ENCODE measurements around the gene EDRF1.

Gene EDRF1

GRCh38 chr10:125788156-125789034 lies 68.9 kb downstream of the EDRF1 start:
- DNase-seq: no peak

DNA sequence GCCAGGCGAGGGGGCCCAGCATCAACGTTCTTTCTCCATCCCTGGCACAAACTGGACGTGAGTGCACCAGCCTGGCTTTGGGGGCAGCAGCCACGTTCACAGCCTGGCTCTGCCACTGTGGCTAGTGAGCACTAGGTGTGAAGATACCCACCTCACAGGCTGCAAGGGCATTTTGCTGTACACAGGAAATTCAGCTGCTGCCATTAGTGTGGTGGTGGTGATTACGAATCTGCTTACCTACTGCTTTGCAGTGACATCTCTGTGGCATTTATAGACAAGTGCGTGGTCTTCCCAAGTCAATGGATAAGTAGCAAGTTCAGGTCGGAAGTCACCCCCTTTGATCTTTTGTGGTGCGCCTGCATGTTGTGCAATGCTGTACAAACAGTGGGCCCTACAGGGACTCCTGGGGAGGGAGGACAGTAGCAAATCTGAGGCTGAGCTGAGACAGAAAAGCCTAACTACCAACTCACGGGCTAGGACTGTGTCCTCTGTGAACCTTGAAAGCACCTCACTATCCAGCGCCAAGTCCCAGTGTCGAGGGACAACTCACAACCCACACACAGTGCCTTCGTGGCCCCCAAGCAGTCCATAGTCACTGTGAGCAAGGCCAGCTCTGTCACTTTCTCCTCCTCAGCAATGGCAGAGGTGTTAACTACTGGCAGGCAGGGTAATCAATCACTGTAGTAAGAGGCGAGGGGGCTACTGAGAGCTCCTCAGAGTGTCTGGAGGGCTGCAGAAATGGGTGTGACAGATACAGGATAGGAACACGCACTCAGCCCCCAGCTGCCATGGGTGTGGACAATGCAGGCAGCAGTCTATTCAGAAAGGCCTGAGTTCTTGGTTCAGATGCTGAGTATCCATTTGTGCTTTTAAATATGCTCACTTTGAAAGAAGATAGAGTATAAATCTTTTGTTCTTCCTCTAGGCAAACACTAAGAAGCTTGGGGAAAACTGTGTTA lies 73.1 kb downstream of the EDRF1 start:
- DNase-seq: no peak

DNA sequence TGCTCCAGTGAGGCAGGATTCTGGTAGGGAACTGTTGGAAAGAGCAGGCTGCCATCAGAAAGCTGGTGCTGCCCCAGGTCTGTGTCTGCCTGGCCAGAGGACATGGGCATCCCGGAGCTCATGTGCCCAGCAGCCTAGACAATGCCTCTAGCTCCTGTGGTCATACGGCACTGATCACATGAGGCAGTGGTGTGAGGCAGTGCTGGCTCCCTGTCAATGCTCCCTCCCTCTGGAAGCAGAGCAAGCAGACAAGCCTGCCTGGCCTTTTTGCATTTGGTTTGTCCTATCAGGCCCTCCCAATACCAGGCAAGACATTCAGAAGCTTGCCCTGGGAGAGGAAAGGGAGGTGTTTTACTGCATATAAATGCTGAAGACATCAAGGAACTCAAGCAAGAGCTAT lies 75.6 kb downstream of the EDRF1 start:
- no peak for DNase-seq

- DNase-seq: no peak
Observed at GRCh38 chr10:125795637-125796190, 76.2 kb downstream of the EDRF1 start.

DNA sequence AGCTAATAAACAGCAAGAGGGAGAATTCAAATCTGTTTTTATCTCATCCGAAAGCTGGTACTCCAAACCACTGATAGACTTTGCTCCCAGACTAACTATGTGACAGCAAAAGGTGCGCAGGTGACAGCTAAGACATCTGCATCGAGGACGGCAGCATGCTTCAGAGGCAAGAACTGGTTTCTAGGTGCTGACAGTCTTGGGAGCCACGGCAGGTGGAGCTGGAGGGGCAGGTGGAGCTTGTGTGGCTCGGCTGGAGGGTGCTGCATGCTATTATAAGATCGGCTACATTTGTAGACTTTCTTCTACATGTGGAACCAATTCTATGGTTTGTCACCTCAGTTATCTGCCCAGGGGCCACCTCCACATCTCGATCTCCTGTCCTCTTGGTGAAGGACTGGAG lies 77.9 kb downstream of the EDRF1 start:
- no peak for DNase-seq

DNA sequence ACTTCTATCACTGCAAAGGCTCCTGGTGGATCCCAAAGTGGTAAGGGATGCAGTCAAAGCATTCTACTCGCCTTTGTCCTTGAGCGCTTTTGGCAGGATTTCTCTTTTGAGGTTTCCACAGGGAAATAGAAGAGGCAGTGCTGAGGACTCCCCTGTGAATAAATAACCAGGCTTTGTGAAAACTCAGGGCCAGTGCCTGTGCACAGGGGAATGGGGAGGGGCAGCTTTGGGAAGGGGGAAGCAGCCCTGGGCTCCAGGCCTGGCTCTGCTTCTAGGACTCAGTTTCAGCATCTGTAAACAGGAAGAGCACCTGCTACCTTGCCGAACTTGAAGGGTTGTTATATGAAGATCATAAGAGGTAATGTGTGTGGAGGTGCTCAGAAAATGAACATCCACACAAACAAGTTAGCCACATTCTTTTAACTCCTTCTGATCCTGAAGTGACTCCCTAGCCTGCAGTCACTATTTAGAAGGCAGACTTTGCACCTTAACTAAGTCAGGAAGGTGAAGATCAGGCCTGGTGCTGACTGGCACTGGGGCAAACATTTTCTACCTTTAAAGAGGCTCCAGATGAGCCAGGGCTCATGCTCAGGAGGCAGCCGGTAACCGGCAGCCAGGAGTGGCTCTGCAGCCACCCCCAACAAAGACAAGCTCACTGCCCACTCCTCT lies 78.6 kb downstream of the EDRF1 start:
- no peak for DNase-seq

DNA sequence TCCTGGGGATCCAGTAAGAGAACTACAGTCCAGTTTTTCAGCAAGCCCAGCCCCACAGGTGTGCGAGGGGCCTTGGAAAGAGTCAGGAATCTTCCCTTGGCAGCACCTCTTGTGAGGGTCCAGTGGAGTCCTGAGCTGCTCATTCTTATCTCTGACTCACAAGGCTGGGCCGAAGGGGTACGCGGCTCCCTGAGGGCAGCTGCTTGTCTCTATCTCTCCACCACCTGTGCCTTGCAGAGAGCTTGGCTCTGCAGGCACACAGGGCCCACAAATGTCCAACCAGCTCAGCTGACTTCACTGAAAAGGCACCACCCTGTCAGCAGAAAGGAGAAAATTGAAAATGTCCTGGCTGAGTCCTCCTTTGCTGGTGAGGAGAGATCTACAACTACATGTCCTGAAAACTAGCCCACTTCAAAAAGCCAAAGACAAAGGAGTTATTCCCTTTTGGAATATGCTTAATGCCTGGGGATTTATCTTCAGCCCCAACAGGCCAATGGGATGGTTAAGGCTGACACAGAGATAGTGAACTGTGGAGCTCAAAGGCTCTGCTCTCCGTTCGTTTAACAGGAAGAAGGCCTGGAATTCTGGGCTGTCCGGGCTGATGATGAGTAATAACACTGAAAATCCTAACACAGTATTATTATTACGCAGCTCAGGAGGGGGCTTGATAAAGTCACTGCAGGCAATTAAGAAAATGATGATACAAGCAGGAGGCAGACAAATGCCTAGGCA lies 80.1 kb downstream of the EDRF1 start:
- DNase-seq: no peak

GRCh38 chr10:125801574-125801973 lies 82.1 kb downstream of the EDRF1 start:
- no peak for DNase-seq

GRCh38 chr10:125802131-125802530 lies 82.6 kb downstream of the EDRF1 start:
- DNase-seq: no peak

DNA sequence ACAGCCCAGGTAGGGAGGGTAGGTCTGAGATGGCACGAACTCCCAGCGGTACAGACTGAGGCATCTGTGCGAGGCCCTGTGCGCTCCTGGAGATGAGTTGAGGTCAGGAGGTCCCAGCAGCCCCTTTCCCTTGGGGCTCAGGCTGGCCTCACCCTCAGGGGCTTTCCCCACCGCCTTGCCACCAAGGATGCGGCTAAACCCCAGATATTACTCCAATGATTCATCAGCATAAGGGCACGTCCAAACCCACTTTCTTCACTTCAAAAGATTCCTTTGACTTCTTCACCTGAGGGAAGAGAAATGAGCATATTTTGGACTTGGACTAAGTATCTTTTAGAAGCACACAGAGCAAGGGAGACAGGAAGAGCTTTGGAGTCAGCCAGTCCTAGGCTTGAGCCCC lies 83.2 kb downstream of the EDRF1 start:
- DNase-seq: no peak

DNA sequence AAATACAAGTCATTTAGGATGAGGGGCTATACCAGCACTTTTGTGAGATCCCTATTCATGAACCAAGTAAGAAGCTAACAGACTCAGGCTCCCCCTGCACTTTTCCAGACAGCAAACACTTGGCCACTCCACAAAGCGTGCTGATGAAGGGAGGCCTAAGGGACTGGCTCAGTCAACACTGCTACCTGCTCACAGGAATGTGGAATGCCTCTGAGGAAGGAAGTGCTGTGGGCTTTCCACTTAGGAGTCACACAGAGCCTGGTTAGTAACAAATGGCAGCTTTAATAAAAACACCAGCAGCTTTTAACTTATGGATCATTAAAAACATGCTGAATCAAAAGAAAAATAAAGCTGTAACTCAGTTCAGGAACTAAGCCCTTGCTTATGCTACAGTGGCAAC lies 88.5 kb downstream of the EDRF1 start:
- DNase-seq: no peak

DNA sequence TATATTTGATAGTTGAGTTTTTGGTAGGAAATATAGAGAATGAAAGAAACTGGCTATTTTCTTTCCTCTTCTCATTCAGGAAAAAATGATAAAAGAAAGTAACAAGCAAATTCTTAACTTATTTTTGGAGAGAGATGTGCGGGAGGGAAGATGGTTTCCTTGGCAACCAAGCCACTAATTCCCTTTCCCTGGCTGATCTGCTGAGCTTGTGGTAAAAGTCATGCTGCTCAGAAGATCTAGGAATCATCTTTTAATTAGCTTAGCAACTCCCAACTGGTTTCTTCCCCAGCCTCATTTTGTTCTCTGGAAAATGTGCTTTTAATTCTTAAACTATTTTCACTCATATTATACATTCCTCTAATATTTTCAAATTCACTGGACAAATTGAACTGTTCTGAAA lies 91.7 kb downstream of the EDRF1 start:
- no peak for DNase-seq

DNA sequence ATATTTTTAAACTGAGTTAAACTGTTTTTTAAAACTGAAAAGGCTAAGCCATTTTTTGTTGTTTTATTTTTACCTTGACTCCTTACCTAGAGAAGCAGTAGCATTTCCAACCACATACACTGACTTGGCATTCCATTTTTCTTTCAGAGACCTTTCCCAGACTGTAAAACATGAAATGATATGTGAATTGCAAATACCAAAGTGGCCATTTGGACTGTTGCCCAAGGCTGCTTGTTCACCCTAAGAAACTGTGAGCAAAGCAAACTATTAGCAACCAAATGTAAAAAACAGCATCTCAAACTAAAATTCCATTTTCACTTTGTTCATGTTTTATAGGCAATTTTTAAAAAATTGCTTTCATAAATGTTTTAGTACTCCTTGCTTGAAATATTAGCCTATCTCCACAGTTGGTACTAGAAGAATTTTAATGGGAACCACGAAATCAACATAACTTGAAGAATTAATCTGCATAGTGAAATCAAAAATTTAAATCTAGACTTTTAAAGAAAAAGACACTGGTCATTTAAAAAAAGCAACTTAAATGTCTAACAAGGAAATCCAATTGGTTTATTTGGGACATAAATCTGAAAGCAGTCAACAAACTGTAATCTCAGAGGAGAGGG lies 92.7 kb downstream of the EDRF1 start:
- DNase-seq: no peak

All from activated naive CD4-positive, alpha-beta T cell (primary cell).